NCI-H187 (cell line): ENCODE data around the gene ZC3H13.

ENCODE experiments used
- DNase-seq, 2 experiments: peaks; one replicate each; lab custom pipeline; 2025; lab: John Stamatoyannopoulos, UW

The ZC3H13 gene

GRCh38 chr13:46063292-46063691, 10.7 kb upstream of the ZC3H13 start:
- no peak for DNase-seq

DNA sequence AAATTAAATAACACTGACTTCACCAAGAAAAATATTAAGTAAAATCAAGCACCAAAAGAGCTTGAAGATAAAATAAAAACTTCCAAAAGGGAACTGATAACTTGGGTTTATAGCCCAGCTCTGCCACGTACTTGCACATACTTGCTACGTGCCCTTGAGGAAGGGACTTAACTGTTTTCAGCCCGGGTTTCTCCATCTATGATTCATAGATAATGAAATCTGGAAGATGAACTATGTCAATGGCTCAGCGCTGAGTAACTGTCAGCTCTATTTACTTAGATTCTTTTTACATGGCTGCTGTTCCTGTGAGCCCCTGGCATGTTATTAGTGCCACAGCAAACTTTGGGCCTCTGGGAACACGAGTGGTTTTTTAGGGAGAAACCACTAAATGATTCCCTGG, 9.6 kb upstream of the ZC3H13 start:
- no peak for DNase-seq

DNA sequence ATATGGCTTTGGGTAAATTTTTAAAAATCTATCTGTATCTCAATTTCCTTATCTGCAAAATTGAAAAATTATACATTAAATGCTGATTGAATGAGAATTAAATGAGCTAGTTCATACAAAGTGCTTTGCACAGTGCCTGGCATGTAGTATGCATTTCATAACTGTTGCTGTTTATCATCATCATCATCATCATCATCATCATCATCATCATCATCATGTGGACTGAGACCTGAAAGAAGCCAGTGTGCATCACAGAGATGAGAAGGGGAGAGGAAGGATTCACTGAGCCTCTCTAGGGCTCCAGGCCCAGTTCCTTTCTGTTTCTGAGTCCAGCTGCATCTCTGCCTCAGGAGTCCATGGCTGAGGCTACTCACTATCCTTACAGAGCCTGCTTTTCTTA, 6.9 kb upstream of the ZC3H13 start:
- no peak for DNase-seq

- no peak for DNase-seq
Observed at GRCh38 chr13:46058268-46058667, 5.7 kb upstream of the ZC3H13 start.

- DNase-seq = no peak
Observed at GRCh38 chr13:46057256-46058015, 4.9 kb upstream of the ZC3H13 start.

DNA sequence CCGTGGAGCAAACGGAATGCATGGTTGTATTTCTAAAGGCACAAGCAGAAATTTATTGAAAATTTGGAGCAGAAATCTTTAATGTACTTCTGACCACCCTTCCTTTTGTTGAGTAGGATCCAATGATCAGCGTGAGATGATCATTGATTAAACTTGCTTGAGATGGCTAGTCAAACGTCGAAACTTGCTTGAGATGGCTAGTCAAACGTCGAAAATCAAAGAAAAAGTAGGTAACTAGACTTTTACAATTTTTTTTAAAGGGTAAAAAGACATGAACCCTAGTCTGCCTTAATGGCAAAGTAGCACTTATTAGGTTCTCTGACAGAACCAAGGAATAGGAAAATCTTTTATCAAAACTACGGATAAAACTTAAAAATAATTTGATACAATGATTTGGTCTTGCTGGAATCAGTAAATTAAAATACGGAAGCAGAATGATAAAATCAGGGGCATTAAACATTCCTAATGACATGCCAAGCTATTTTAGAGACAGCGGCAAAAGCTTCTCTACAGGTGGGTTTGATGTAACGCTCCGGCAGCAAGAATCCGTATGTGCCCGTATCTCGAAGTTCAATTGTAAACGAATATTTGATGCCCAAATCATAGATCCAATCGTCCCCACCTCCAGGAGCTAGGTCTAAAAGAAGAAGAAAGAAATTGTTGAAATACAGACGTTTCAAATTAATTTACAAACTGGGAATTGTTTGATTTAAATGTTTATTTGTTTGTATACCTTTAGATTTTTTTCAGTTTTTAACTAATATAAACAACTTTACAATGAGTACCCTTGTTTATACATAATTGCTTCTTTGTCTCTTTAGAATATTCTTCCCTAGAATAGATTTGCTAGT, 841 bp upstream of the ZC3H13 start:
- no peak for DNase-seq

DNA sequence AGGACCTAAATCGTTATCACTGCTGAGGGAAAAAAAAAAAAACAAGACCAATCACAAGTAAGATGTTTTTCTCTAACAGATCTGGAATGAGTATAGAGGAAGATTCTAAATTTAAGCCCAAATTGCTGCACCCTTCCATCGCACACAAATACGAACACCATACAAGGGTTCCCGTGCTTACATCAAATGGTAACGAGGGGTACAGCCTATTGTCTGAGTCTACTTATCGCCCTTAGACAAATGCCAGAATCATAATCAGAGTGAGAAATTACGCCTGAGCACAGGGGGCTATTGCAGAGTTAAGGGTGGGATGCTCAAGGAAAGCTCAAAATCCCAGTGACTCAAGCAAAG, 603 bp downstream of the ZC3H13 start:
- no peak for DNase-seq

GRCh38 chr13:46050771-46051170, 1.8 kb downstream of the ZC3H13 start:
- DNase-seq = no peak

DNA sequence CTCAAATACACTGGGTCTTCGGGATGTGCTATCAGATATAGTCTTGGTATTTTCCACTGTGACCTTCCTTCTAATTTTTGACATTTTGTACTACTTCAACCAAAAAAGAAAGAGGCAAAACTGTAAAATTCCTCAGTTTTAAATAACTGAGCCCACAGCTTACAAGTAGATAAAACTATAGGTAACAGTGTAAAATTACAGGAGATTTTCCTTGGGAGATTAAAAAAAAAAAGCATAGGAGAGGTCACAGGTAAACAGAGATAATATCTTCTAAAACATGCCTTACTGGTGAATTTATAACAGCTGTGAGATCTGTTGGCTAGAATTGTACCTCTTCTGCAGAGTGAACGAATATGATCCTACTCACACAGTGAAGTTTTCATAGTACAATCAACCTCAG, 7.1 kb downstream of the ZC3H13 start:
- no peak for DNase-seq

DNA sequence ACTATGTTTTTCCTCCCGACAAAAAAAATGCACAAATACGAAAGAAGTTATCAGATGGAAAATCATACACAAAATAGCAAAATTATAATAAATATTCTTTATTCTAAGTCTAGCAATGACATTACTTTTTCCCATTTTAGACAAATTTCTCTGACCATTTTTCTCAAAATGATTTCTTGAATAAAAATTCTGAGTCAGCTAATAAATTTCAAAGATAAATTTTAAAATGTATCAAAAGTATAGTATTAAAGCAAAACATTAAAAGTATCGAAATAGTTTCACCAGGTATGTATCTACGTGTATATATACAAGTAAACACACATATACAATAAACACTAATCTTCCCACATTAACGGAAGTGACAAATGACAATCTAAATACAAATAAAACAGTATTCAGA, 8.9 kb downstream of the ZC3H13 start:
- no peak for DNase-seq

DNA sequence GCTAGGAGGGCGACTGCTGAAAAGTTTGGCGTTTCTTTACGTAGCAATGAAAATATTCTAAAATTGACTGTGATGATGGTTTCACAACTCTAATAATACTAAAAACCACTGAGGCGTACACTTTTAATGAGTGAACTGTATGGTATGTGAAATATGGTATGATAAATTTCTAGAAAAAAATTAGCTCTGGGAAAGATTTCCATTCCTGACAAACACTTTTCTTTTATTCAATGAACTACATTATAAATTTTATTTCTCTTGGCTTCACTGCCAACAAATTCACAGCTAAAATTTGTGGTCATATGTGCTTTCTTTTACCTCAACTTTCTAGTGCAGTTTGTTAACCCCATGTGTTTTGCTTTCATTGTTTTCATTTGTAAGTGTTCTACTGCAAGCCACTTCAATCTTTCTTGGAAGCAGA, 11.1 kb downstream of the ZC3H13 start:
- DNase-seq = no peak

DNA sequence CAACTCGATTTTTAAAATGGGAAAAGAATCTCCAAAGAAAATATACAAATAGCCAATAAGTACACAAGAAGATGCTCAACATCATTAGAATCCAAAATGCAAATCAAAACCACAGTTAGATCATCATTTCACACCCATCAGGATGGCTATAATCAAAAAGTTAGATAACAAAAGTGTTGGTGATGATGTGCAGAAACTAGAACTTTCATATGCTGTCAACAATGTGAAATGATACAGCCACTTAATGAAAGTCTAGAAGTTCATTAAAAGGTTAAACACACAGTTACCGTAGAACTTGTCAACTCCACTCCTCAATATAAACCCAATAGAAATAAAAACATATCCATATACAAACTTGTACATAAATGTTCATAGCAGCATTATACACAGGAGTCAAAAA, 11.8 kb downstream of the ZC3H13 start:
- DNase-seq = no peak

GRCh38 chr13:46039411-46040182, 12.9 kb downstream of the ZC3H13 start:
- no peak for DNase-seq

DNA sequence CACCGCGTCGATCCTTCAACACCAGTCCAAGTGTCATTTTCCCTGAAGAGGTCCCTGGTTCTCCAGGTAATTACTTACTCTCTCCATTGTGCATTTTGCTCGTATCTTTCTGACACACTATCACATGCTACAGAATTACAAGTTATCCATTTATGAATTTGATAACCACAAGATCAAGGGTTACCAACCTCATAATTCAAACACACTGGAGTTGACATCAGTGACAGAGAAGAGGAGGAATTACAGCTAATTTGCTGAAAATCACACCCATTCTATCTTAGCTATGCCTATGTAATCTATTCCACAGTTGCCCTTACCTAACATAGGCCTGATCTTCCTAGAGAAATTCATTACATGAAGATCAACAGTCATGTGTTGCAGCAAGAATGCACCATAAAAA, 14.2 kb downstream of the ZC3H13 start:
- no peak for DNase-seq

GRCh38 chr13:46035066-46035465, 17.5 kb downstream of the ZC3H13 start:
- DNase-seq = no peak

DNA sequence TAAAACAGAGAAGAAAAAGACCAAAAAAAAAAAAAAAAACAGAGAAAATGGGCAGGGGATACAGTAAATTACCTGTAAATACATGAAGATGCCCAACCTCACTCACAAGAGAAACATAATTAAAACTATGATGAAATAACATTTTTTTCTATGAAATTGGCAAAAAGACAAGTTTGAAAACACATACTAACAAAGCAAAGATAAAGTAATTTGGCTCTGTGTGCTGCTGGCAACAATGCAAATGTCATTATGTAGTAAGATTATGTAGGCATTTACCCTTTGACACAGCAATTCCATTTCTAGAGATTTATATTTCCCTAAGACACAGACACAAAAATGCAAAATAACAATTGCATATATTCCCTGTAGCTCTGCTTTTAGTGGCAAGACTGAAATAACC, 20.2 kb downstream of the ZC3H13 start:
- DNase-seq = no peak

DNA sequence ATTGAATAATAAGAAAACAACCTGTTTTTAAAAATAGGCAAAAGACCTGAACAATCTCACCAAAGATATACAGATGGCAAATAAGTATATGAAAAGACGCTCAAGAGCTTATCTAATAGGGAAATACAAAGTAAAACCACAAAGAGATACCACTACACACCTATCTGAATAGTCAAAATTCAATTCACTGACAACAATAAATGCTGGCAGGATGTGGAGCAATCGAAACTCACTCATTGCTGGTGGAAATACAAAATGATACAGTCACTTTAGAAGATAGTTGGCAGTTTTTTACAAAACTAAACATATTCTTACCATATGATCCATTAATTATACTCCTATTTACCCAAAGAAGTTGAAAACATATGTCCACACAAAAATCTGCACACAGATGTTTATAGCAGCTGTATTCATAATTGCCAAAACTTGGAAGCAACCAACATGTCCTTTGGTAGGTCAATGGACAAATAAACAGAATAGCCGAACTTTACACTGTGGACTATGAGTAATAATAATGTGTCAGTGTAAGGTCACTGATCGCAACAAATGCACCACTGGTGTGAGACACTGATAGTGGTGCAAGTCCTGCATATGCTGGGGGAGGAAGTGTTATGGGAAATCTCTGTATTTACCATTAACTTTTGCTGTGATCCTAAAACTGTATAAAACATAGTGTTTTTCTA, 20.8 kb downstream of the ZC3H13 start:
- DNase-seq = no peak

DNA sequence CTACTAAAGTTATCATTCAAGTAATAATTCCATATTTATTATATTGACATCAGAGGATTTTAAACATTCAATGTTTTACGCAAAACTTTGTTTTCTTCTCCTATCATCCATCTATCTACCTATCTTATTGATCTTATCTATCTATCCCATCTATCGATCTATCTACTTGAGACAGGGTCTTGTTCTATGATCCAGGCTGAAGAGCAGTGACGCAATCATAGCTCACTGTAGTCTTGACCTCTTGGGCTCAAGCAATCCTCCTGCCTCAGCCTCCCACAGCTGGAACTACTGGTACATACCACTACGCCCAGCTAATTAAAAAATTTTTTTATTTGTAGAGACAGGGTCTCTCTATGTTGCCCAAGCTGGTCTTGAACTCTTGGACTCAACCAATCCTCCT, 27.4 kb downstream of the ZC3H13 start:
- DNase-seq = no peak

GRCh38 chr13:46022481-46022880, 30.1 kb downstream of the ZC3H13 start:
- DNase-seq = no peak

DNA sequence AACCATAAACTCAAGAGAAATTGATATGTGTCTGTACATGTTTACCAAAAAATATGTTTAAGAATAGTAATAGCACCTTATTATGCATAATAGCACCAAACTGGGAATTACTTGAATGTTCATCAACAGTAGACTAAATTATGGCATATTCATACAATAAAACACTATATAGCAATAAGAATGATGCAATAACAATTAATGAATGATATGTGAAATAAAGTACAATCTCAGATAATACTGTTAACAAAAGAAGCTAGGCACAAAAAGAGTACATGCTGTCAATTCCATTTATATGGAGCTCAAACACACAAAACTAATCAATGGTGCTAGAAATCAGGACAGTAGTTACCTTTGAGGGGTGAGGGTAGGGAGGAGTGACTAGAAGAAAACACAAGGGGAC, 36.3 kb downstream of the ZC3H13 start:
- DNase-seq = no peak

- DNase-seq = no peak
Observed at GRCh38 chr13:46015366-46015765, 37.2 kb downstream of the ZC3H13 start.

DNA sequence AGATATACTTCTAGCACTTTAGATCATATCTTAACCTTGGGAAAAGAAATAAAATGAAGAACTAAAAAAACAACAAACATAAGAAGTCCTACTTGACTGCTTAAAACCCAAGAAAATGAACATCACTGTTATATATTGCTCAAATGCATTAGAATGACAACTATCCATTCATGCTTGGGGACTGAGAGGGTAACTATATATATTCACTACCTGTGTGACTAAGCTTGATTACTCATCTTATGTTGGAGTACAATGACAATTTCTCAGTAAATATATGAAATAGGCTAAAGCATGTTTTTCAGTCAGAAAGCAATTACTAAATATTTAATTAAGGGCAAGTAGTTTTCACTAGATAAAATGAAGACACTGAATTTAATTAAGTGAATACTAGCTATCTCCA, 40.1 kb downstream of the ZC3H13 start:
- DNase-seq = no peak
